GM19351 (cell line): Measurements from ENCODE around the gene CTF1.

Source experiments
- ATAC-seq: cut with Tn5 transposase; IDR thresholded peaks from one replicate; pipeline ENCODE4 v1.9.1; 2021; ENCODE audit warnings: mild to moderate bottlenecking, moderate library complexity; ENCODE audit not compliant: unreplicated experiment

Gene CTF1

GRCh38 chr16:30953111-30953510 lies 56.7 kb downstream of the CTF1 start:
- ATAC-seq = no peak
